Gastrocnemius medialis (tissue), 4 donors: Measurements from ENCODE around the gene HDAC4.

Source experiments
- CTCF ChIP-seq, 5 experiments: fragments of 450-650 bp in 3 of 5; fragments of 200-600 bp in 2 of 5; sonication (generic) in 2 of 5; IDR thresholded peaks in 4 of 5; conservative IDR thresholded peaks in 1 of 5; 1 replicate in 4 of 5; 2 replicates in 1 of 5; pipeline ENCODE4 v1.5.1; 2016 to 2019; ENCODE audit warnings: antibody characterized with exemption in 5 of 5, mild to moderate bottlenecking in 3 of 5, moderate library complexity in 3 of 5
- POLR2A ChIP-seq, 2 donors: fragments of 450-650 bp; IDR thresholded peaks; one replicate each; pipeline ENCODE4 v1.6.1; 2017; ENCODE audit warnings: antibody characterized with exemption in 2 of 2, mild to moderate bottlenecking in 2 of 2, moderate library complexity in 2 of 2

- TF ChIP-seq CTCF (IDR thresholded peaks at IDR 0.05 in 4 of 5, conservative IDR thresholded peaks at IDR 0.05 in 1 of 5) (no peak), POLR2A (IDR thresholded peaks at IDR 0.05) (no peak)
Observed at GRCh38 chr2:239148495-239149200, 252.2 kb downstream of the HDAC4 start.
